Measurements from ENCODE around the gene OR4E1.

- TF ChIP-seq POLR2A (IDR thresholded peaks at IDR 0.05) (no peak), POLR2AphosphoS5 (IDR thresholded peaks at IDR 0.05) (no peak)
- TF ChIP-seq, protein P1, sequence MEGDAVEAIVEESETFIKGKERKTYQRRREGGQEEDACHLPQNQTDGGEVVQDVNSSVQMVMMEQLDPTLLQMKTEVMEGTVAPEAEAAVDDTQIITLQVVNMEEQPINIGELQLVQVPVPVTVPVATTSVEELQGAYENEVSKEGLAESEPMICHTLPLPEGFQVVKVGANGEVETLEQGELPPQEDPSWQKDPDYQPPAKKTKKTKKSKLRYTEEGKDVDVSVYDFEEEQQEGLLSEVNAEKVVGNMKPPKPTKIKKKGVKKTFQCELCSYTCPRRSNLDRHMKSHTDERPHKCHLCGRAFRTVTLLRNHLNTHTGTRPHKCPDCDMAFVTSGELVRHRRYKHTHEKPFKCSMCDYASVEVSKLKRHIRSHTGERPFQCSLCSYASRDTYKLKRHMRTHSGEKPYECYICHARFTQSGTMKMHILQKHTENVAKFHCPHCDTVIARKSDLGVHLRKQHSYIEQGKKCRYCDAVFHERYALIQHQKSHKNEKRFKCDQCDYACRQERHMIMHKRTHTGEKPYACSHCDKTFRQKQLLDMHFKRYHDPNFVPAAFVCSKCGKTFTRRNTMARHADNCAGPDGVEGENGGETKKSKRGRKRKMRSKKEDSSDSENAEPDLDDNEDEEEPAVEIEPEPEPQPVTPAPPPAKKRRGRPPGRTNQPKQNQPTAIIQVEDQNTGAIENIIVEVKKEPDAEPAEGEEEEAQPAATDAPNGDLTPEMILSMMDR (IDR thresholded peaks at IDR 0.05 in 8 of 11, conservative IDR thresholded peaks at IDR 0.05 in 3 of 11), result no peak
These were observed 19.4 kb downstream of the OR4E1 start for GRCh38 chr14:21654215-21654614.

All from spleen (tissue), 7 donors.